Measurements from ENCODE around the gene HSPA4L. TPM values are rescaled to one million over a fixed set of nuclear protein-coding genes. Genes with fewer than 3 reads are reported as not detected.

Gene HSPA4L
- total and polyA plus RNA-seq, 2 donors (not counting 3 experiments of a cell fraction or from before 2014, with no cell fraction given) = 1.3 to 12.4 TPM

DNA sequence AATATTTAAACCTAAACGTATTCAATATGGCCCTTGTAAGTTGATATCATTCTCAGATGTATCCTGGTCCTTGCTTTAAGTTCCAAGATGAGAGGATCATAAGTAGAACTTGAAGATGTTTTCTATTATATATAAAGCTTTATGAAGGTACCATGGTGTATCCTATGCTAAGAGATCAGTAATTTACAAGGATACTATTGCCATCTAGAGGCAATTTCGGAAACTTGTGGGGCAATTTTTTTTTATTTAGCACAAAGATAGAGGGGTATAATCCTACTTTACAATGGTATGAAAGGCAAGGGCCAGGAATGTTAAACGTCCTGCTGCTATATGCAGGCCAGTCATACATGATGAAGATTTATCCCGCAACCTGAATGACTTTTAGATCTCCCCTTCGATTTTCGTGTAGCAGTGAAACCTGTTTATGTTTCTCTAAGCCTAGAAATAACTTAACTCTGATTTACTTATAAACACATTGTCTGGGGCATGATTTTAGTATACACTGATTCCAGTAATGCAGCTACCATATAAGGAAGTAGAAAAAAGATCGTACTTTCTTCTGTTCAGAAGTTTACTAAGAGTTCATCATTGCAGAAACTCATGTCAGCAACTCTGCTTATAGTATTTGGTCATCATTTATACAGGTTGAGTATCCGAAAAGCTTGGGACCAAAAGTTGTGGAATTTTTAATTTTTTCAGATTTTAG lies 49.3 kb upstream of the HSPA4L start:
- ChIA-PET POLR2A (interaction anchor here (0.6 to 1.0 kb wide), 2 partner anchors 35 to 128 kb away, joined by 3 read pairs; no protein-coding TSS in a partner anchor), CTCF (interaction anchor here (0.5 to 7.9 kb wide), 45 partner anchors 9 to 561 kb away, joined by 3 to 414 read pairs (median 5); partner anchors contain the start of genes ABHD18, HSPA4L, INTU and MFSD8)
- no peaks in the 10 kb centered on the region for H3K9me3 ChIP-seq (replicated peaks; ENCODE audit: control insufficient read depth, insufficient read depth, low read length)
- H3K9ac ChIP-seq (replicated peaks; ENCODE audit: extremely low read depth, insufficient read depth, low read length) = no peak overlapping the region
- DNase-seq (ENCODE audit: low read depth, low spot score) (peak; percentile 59), FAIRE-seq (peak; percentile 49)
- H3K79me2 ChIP-seq (ENCODE audit: control insufficient read depth, insufficient read depth, low read length) = no peaks in the 10 kb centered on the region
- no peaks in the 10 kb centered on the region for H3K9me1 ChIP-seq (replicated peaks; ENCODE audit: control insufficient read depth, extremely low read depth, insufficient read depth, low read length)
- H3K27me3 ChIP-seq (ENCODE audit: control insufficient read depth in 2 of 2, insufficient read depth in 2 of 2, low read length in 2 of 2) = peaks cover 2 to 4% of the 10 kb centered on the region in 2 experiments
- no peaks in the 10 kb centered on the region for H4K20me1 ChIP-seq (replicated peaks; ENCODE audit: control insufficient read depth, extremely low read depth, insufficient read depth, low read length)
- H3K27ac ChIP-seq (ENCODE audit: insufficient read depth, low read depth, low read length) = no peak overlapping the region
- BruUV-seq (replicated peaks) = no TSS peak
- dilution Hi-C loops (cut with MboI; ENCODE audit: extremely low pct_ligation_motif_present, low sequenced_read_pairs) = no loop called here
- H3K4me2 ChIP-seq (ENCODE audit: insufficient read depth, low read length) = no peak overlapping the region
- H2AFZ ChIP-seq (ENCODE audit: low read depth, low read length) = no peak overlapping the region
- H3K36me3 ChIP-seq (ENCODE audit: control insufficient read depth in 2 of 2, extremely low read depth in 1 of 2, insufficient read depth in 2 of 2, low read length in 2 of 2) = no peaks in the 10 kb centered on the region
- intact Hi-C loops (cut with micrococcal nuclease) = loop anchor here (1.0 to 2.0 kb wide), 3 partner anchors 109 to 488 kb away; no protein-coding TSS in a partner anchor
- H3K4me3 ChIP-seq (replicated peaks in 1 of 3; ENCODE audit: insufficient read depth in 1 of 3, low read depth in 1 of 3, low read length in 3 of 3) = no peak overlapping the region
- no peak for TF ChIP-seq EZH2 (IDR thresholded peaks at IDR 0.05; ENCODE audit: borderline replicate concordance, low read depth, low read length, severe bottlenecking)
- TF ChIP-seq, protein P1, sequence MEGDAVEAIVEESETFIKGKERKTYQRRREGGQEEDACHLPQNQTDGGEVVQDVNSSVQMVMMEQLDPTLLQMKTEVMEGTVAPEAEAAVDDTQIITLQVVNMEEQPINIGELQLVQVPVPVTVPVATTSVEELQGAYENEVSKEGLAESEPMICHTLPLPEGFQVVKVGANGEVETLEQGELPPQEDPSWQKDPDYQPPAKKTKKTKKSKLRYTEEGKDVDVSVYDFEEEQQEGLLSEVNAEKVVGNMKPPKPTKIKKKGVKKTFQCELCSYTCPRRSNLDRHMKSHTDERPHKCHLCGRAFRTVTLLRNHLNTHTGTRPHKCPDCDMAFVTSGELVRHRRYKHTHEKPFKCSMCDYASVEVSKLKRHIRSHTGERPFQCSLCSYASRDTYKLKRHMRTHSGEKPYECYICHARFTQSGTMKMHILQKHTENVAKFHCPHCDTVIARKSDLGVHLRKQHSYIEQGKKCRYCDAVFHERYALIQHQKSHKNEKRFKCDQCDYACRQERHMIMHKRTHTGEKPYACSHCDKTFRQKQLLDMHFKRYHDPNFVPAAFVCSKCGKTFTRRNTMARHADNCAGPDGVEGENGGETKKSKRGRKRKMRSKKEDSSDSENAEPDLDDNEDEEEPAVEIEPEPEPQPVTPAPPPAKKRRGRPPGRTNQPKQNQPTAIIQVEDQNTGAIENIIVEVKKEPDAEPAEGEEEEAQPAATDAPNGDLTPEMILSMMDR (IDR thresholded peaks at IDR 0.05; ENCODE audit: extremely low read depth in 1 of 2, insufficient read depth in 1 of 2, low read depth in 1 of 2, low read length in 2 of 2) = peak; percentile 23 to 28
- H3K4me1 ChIP-seq (ENCODE audit: control insufficient read depth, extremely low read depth, insufficient read depth, low read length) = no peaks in the 10 kb centered on the region

DNA sequence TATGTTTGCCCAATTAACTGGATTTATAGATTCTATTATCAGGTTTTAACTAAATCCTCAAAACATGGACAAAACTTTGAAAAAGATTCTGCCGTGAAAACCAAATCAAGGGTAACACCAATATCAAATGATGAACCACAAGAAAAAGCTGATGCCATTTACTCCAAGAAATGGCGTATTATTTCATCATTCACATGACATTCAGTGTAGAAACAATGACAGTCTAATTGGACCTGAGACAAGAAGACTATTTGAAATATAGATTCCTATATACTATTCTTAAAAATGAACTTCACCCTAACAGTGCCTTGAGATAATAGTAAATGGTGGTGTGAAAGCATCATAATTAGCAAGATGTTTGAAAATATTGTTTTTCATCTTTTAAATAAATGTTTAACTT lies 47.1 kb upstream of the HSPA4L start:
- dilution Hi-C loops (cut with MboI; ENCODE audit: extremely low pct_ligation_motif_present, low sequenced_read_pairs) (no loop called here), intact Hi-C loops (cut with micrococcal nuclease) (no loop called here)
- Histone ChIP-seq H3K9me3 (replicated peaks; ENCODE audit: control insufficient read depth, insufficient read depth, low read length) (no peaks in the 10 kb centered on the region), H3K36me3 (ENCODE audit: control insufficient read depth in 2 of 2, extremely low read depth in 1 of 2, insufficient read depth in 2 of 2, low read length in 2 of 2) (no peaks in the 10 kb centered on the region), H3K4me1 (ENCODE audit: control insufficient read depth, extremely low read depth, insufficient read depth, low read length) (no peaks in the 10 kb centered on the region), H3K27ac (ENCODE audit: insufficient read depth, low read depth, low read length) (no peak overlapping the region), H2AFZ (ENCODE audit: low read depth, low read length) (no peak overlapping the region), H3K4me3 (replicated peaks in 1 of 3; ENCODE audit: insufficient read depth in 1 of 3, low read depth in 1 of 3, low read length in 3 of 3) (no peak overlapping the region), H3K9ac (replicated peaks; ENCODE audit: extremely low read depth, insufficient read depth, low read length) (no peak overlapping the region), H3K9me1 (replicated peaks; ENCODE audit: control insufficient read depth, extremely low read depth, insufficient read depth, low read length) (no peaks in the 10 kb centered on the region), H3K4me2 (ENCODE audit: insufficient read depth, low read length) (no peak overlapping the region), H3K79me2 (ENCODE audit: control insufficient read depth, insufficient read depth, low read length) (no peaks in the 10 kb centered on the region), H3K27me3 (ENCODE audit: control insufficient read depth in 2 of 2, insufficient read depth in 2 of 2, low read length in 2 of 2) (peaks cover 2 to 4% of the 10 kb centered on the region in 2 experiments), H4K20me1 (replicated peaks; ENCODE audit: control insufficient read depth, extremely low read depth, insufficient read depth, low read length) (no peaks in the 10 kb centered on the region)
- no peak for FAIRE-seq
- no TSS peak for BruUV-seq (replicated peaks)
- ChIA-PET CTCF (interaction anchor here (0.7 to 7.9 kb wide), 2 partner anchors 9 to 130 kb away, joined by 4 to 414 read pairs; no protein-coding TSS in a partner anchor), POLR2A (no interaction called here)
- no peak for DNase-seq (ENCODE audit: low read depth, low spot score)
- TF ChIP-seq, protein P1 (IDR thresholded peaks at IDR 0.05; ENCODE audit: extremely low read depth in 1 of 2, insufficient read depth in 1 of 2, low read depth in 1 of 2, low read length in 2 of 2) = no peak
- TF ChIP-seq POLR2AphosphoS5 (IDR thresholded peaks at IDR 0.05; ENCODE audit: insufficient read depth, low read depth, low read length) = no peak
- no peak for TF ChIP-seq POLR2A (IDR thresholded peaks at IDR 0.05; ENCODE audit: low read depth, low read length)
- TF ChIP-seq JUN (IDR thresholded peaks at IDR 0.05; ENCODE audit: borderline replicate concordance, insufficient read depth, insufficient read length, low read depth) = no peak
- no peak for TF ChIP-seq EZH2 (IDR thresholded peaks at IDR 0.05; ENCODE audit: borderline replicate concordance, low read depth, low read length, severe bottlenecking)
- TF ChIP-seq, protein P2, sequence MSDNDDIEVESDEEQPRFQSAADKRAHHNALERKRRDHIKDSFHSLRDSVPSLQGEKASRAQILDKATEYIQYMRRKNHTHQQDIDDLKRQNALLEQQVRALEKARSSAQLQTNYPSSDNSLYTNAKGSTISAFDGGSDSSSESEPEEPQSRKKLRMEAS (IDR thresholded peaks at IDR 0.05; ENCODE audit: insufficient read depth, insufficient read length) = no peak
- no peak for TF ChIP-seq MYC (IDR thresholded peaks at IDR 0.05; ENCODE audit: low read depth, low read length)
- TF ChIP-seq GATA2 (IDR thresholded peaks at IDR 0.05; ENCODE audit: insufficient read depth, insufficient read length, low read depth, low read length) = no peak
- no peak for TF ChIP-seq FOS (IDR thresholded peaks at IDR 0.05; ENCODE audit: borderline replicate concordance, insufficient read depth, low read length)

Measured in endothelial cell of umbilical vein (primary cell).